Right lobe of liver (tissue), 6 donors: Measurements from ENCODE around the gene PLAGL2. TPM values are rescaled to one million over a fixed set of nuclear protein-coding genes. Genes with fewer than 3 reads are reported as not detected.
A peak's percentile ranks its signal among the peaks of the same experiment; 100 is the strongest.

Experiments
- ATAC-seq, 4 donors: fragments of 200-7000 bp; cut with Tn5 transposase; one replicate each; pipeline ENCODE4 v1.9.1; 2020; ENCODE audit warnings: mild to moderate bottlenecking in 4 of 4, moderate library complexity in 4 of 4
- DNase-seq, 3 donors: peaks; one replicate each; pipeline ENCODE4 v3.0.0-alpha.2; 2020
- H3K27ac ChIP-seq, 3 donors: fragments of 200-600 bp; one replicate each; pipeline ENCODE4 v1.8.0; 2022
- H3K27me3 ChIP-seq, 2 donors: fragments of 200-600 bp; one replicate each; pipeline ENCODE4 v1.8.0; 2022
- H3K36me3 ChIP-seq, 4 donors: fragments of 200-600 bp; sonication (generic) in 1 of 4; one replicate each; pipeline versions ENCODE4 v1.5.1 to v1.8.0; 2017 to 2022; ENCODE audit warnings: control low read depth in 1 of 4
- H3K4me1 ChIP-seq, 4 donors: fragments of 200-600 bp; sonication (generic) in 1 of 4; one replicate each; pipeline versions ENCODE4 v1.5.1 to v1.8.0; 2017 to 2022; ENCODE audit warnings: control low read depth in 1 of 4
- H3K4me3 ChIP-seq, 3 donors: fragments of 200-600 bp; one replicate each; pipeline ENCODE4 v1.8.0; 2022
- H3K9me3 ChIP-seq, 4 donors: fragments of 200-600 bp; sonication (generic) in 1 of 4; one replicate each; pipeline versions ENCODE4 v1.5.1 to v1.8.0; 2017 to 2022; ENCODE audit warnings: control low read depth in 1 of 4
- POLR2A ChIP-seq: fragments of 450-650 bp; IDR thresholded peaks from one replicate; pipeline ENCODE4 v1.6.1; 2017; ENCODE audit warnings: antibody characterized with exemption, mild to moderate bottlenecking
- WGBS: methylation state at CpG from one replicate; pipeline ENCODE4 v1.1.6; 2018; ENCODE audit warnings: low coverage, low lambda C conversion rate; ENCODE audit not compliant: insufficient coverage; ENCODE audit errors: missing lambda C conversion rate; 5-methylcytosine and 5-hydroxymethylcytosine counted together
- intact Hi-C, 2 donors: fragments of 100-400 bp; cut with DNase I; formaldehyde crosslinking; loops; one replicate each; pipeline versions ENCODE4 v1.11.2 to v1.14.1; 2022
- total RNA-seq, 6 experiments: library from RNA; depleted of rRNA in 2 of 6; stranded (reverse); fragments of >200 nt in 2 of 6; fragmentation: NEBNext Ultra II Directional in 3 of 6; extraction: Animal tissue kit (Norgen Biotek cat#: 25700) in 3 of 6; gene quantifications; one replicate each; pipeline versions ENCODE4 v1.1.0 to v1.2.4, GENCODE V29; 2016 to 2023
- TF ChIP-seq, protein P1 (sequence below), 4 donors: fragments of 200-600 bp in 3 of 4; fragments of 450-650 bp in 1 of 4; IDR thresholded peaks; one replicate each; pipeline versions ENCODE4 v1.5.1 to v1.8.0; 2016 to 2022; ENCODE audit warnings: antibody characterized with exemption in 4 of 4, mild to moderate bottlenecking in 2 of 4
- donor health status: DM: no; HTN: yes; CAD: no.
- donor health status: DM: no; HTN: no; CAD: no.
- donor health status: DM: no; HTN: no; CAD: no.
- donor health status: DM: no; HTN: yes; CAD: no.
- donor health status: DM: no; HTN: yes; CAD: no.

PLAGL2 gene
- total RNA-seq, 6 experiments from 2014 or later = 1.5 to 3.1 (median 2.4) TPM

DNA sequence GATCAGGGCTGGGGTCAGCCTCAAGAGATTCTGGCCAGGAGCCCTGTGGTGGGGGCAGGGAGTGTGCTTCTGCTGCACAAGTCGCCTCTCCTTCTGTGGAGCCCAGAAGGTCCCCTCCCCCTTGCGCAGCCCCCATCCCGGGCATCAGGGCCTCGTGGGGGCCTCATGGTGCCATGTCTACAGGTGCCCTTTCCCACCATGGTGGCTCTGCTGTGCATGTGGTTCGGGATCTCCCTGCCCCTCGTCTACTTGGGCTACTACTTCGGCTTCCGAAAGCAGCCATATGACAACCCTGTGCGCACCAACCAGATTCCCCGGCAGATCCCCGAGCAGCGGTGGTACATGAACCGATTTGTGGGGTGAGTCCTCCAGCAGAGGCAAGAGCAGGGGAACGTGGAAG lies 49.9 kb downstream of the PLAGL2 start:
- H3K4me1 ChIP-seq = peaks cover 0 to 13% (median 5%) of the 10 kb centered on the region in 4 donors
- TF ChIP-seq, protein P1, sequence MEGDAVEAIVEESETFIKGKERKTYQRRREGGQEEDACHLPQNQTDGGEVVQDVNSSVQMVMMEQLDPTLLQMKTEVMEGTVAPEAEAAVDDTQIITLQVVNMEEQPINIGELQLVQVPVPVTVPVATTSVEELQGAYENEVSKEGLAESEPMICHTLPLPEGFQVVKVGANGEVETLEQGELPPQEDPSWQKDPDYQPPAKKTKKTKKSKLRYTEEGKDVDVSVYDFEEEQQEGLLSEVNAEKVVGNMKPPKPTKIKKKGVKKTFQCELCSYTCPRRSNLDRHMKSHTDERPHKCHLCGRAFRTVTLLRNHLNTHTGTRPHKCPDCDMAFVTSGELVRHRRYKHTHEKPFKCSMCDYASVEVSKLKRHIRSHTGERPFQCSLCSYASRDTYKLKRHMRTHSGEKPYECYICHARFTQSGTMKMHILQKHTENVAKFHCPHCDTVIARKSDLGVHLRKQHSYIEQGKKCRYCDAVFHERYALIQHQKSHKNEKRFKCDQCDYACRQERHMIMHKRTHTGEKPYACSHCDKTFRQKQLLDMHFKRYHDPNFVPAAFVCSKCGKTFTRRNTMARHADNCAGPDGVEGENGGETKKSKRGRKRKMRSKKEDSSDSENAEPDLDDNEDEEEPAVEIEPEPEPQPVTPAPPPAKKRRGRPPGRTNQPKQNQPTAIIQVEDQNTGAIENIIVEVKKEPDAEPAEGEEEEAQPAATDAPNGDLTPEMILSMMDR (IDR thresholded peaks at IDR 0.05) = no peak
- no peak for TF ChIP-seq POLR2A
- DNase-seq (peak in 2 of 3 donors; percentile 36 to 45), ATAC-seq (no peak)
- intact Hi-C loops = loop anchor here in 1 of 2 donors (10.0 kb wide), 1 partner anchor 67 kb away; no protein-coding TSS in a partner anchor
- H3K27me3 ChIP-seq = no peaks in the 10 kb centered on the region
- H3K9me3 ChIP-seq = no peaks in the 10 kb centered on the region
- WGBS = 92% methylated on average over 2 of the region's 14 CpGs
- H3K4me3 ChIP-seq = no peak overlapping the region
- peaks cover 0 to 70% (median 28%) of the 10 kb centered on the region in 4 donors for H3K36me3 ChIP-seq
- no peak overlapping the region for H3K27ac ChIP-seq

DNA sequence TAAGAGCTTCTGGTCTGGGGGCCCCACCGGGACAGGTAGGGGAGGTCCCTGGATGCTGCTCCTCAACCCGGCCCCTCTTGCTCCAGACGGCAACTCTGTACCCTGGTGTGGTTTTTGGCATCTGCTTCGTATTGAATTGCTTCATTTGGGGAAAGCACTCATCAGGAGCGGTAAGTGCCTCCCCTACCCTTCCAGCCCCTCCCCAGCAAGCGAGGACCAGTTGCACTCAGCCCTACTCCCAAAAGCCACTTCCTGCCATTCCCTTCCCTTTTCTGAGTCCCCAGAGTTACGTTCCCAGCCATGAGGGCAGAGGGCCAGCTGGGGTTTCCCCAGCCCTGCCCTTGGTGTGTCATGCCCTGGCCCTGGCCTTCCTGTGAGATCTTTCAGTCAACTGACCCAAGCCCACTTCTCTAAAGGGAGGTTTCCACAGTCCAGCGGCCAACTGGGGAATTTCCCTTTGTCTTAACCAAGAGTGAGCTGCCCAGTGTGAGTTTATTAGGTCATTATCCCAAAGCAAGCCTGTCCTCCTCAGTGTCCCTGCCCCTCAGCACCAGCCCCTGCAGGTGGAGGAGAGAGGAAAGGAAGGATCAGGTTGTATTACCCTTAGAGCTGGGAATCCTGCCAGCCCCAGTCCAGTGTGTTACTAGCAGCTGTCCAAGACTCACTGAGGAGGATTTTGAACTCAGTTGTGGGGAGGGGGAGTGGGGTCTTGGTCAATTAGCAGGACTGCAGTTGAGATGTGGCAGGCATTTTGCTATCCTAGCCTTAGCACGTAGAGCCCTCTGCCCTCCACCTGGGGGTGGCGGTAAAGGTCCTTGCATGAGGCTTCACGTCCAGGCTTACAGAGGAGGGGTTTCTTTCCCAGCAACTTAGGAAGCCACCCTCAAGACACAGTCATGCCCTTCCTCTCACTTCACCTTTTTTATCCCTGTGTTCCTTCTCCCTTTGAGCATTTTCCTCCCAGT lies 52.2 kb downstream of the PLAGL2 start:
- ATAC-seq (peak; percentile 88 to 96 (median 95)), DNase-seq (peak; percentile 83 to 93 (median 92))
- intact Hi-C loops = loop anchor here in 1 of 2 donors (10.0 kb wide), 1 partner anchor 70 kb away; no protein-coding TSS in a partner anchor
- Histone ChIP-seq H3K9me3 (no peaks in the 10 kb centered on the region), H3K27me3 (no peaks in the 10 kb centered on the region), H3K27ac (peak overlapping the region; percentile 21 to 50 (median 39)), H3K4me1 (peaks cover 0 to 13% (median 5%) of the 10 kb centered on the region in 4 donors), H3K36me3 (peaks cover 0 to 69% (median 19%) of the 10 kb centered on the region in 4 donors), H3K4me3 (no peak overlapping the region)
- TF ChIP-seq, protein P1 (IDR thresholded peaks at IDR 0.05) = peak in 2 of 4 donors; percentile 24 to 37
- TF ChIP-seq POLR2A = no peak
- 21% methylated on average over 5 of the region's 11 CpGs for WGBS

DNA sequence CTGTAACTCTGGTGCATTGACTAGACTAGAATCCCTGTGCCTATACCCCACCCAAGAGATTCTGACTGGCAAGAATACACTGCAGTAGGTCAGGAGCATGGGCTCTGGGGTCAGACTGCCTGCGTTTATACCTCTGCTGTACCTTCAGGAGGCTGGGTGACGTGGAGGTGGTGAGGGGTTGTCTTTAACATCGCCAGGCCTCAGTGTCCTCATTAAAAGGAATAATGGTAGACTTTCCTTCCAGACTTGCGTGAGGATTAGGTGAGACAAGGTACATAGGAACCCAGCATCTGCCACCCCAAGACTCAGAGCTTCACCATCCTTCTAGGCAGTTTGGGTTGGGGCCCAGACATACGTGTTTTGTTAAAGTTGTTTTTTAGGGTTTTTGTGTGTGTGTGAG lies 53.8 kb downstream of the PLAGL2 start:
- H3K4me3 ChIP-seq = no peak overlapping the region
- peak in 2 of 3 donors; percentile 3 to 13 for DNase-seq
- no peak overlapping the region for H3K27ac ChIP-seq
- H3K4me1 ChIP-seq = peaks cover 0 to 13% (median 5%) of the 10 kb centered on the region in 4 donors
- WGBS = no CpG with 5 or more reads among the region's 5 CpGs
- intact Hi-C loops = loop anchor here in 1 of 2 donors (10.0 kb wide), 1 partner anchor 71 kb away; no protein-coding TSS in a partner anchor
- H3K27me3 ChIP-seq = no peaks in the 10 kb centered on the region
- H3K9me3 ChIP-seq = no peaks in the 10 kb centered on the region
- peaks cover 0 to 69% (median 20%) of the 10 kb centered on the region in 4 donors for H3K36me3 ChIP-seq
- no peak for TF ChIP-seq POLR2A
- TF ChIP-seq, protein P1 (IDR thresholded peaks at IDR 0.05) = no peak
- no peak for ATAC-seq

DNA sequence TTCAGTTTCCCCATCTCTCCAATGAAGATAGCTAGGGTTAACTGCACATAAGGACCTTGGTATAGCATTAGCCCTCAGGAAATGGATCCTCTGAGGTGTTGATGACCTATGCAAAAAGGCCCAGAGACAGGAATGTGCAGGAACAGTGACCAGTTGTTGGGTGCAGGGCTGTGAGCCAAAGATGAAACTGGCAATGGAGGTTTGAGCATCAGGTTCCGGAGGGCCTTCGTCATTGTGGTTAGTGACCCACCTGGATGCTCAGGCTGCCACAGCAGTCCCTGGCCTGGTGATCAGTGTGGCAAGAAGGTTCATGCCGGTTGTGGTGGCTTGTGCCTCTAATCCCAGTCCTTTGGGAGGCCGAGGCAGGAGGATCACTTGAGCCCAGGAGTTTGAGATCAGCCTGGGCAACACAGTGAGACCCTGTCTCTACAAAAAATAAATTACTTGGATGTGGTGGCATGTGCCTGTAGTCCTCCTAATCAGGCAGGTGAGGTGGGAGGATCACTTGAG lies 54.3 kb downstream of the PLAGL2 start:
- Histone ChIP-seq H3K27ac (no peak overlapping the region), H3K4me3 (no peak overlapping the region), H3K9me3 (no peaks in the 10 kb centered on the region), H3K27me3 (no peaks in the 10 kb centered on the region), H3K4me1 (peaks cover 0 to 13% (median 5%) of the 10 kb centered on the region in 4 donors), H3K36me3 (peaks cover 0 to 63% (median 17%) of the 10 kb centered on the region in 4 donors)
- TF ChIP-seq, protein P1 (IDR thresholded peaks at IDR 0.05) = no peak
- no peak for TF ChIP-seq POLR2A
- intact Hi-C loops = loop anchor here in 1 of 2 donors (10.0 kb wide), 1 partner anchor 72 kb away; no protein-coding TSS in a partner anchor
- no peak for ATAC-seq
- whole genome bisulfite sequencing = 100% methylated on average over 2 of the region's 4 CpGs
- peak in 1 of 3 donors; percentile 18 for DNase-seq
